Retina (tissue), 1 donor: ENCODE measurements around the gene CPPED1.
"Not testable (repeated sequence)": the region's sequence is repeated elsewhere in the genome, so short reads cannot be mapped to it uniquely, and the experiment has no call there.

Source experiments
- DNase-seq: peaks from one replicate; pipeline ENCODE4 v3.0.0-alpha.2; 2016

The CPPED1 gene

GRCh38 chr16:12766208-12766607 is 37.5 kb downstream of the CPPED1 start:
- not testable (repeated sequence) for DNase-seq

GRCh38 chr16:12764813-12765488 is 38.7 kb downstream of the CPPED1 start:
- DNase-seq: no peak

- DNase-seq: no peak
These were observed 40.2 kb downstream of the CPPED1 start for GRCh38 chr16:12763517-12763916.

- no peak for DNase-seq
These were observed 42.7 kb downstream of the CPPED1 start for GRCh38 chr16:12760819-12761611.

- DNase-seq: no peak
These were observed 44.8 kb downstream of the CPPED1 start for GRCh38 chr16:12758670-12759558.

GRCh38 chr16:12758031-12758669 is 45.5 kb downstream of the CPPED1 start:
- DNase-seq: peak; percentile 36

GRCh38 chr16:12757546-12757945 is 46.1 kb downstream of the CPPED1 start:
- no peak for DNase-seq

GRCh38 chr16:12754824-12755543 is 48.7 kb downstream of the CPPED1 start:
- no peak for DNase-seq

- DNase-seq: no peak
These were observed 50.3 kb downstream of the CPPED1 start for GRCh38 chr16:12753203-12754023.

GRCh38 chr16:12752159-12752558 is 51.5 kb downstream of the CPPED1 start:
- peak; percentile 16 for DNase-seq

GRCh38 chr16:12750554-12750918 is 53.2 kb downstream of the CPPED1 start:
- DNase-seq: no peak

GRCh38 chr16:12749076-12749475 is 54.6 kb downstream of the CPPED1 start:
- no peak for DNase-seq

GRCh38 chr16:12747827-12748226 is 55.9 kb downstream of the CPPED1 start:
- DNase-seq: no peak

- no peak for DNase-seq
These were observed 56.4 kb downstream of the CPPED1 start for GRCh38 chr16:12747261-12747660.

GRCh38 chr16:12744860-12745259 is 58.8 kb downstream of the CPPED1 start:
- DNase-seq: no peak

- DNase-seq: no peak
These were observed 60.9 kb downstream of the CPPED1 start for GRCh38 chr16:12742741-12743140.

GRCh38 chr16:12740986-12741610 is 62.6 kb downstream of the CPPED1 start:
- DNase-seq: no peak

- no peak for DNase-seq
These were observed 63.9 kb downstream of the CPPED1 start for GRCh38 chr16:12739738-12740137.

- DNase-seq: no peak
These were observed 66.1 kb downstream of the CPPED1 start for GRCh38 chr16:12737563-12737962.

- DNase-seq: no peak
These were observed 67.9 kb downstream of the CPPED1 start for GRCh38 chr16:12735805-12736204.

GRCh38 chr16:12732600-12732999 is 71.1 kb downstream of the CPPED1 start:
- no peak for DNase-seq
